Measurements from ENCODE around the gene ANTKMT.

Gene ANTKMT

DNA sequence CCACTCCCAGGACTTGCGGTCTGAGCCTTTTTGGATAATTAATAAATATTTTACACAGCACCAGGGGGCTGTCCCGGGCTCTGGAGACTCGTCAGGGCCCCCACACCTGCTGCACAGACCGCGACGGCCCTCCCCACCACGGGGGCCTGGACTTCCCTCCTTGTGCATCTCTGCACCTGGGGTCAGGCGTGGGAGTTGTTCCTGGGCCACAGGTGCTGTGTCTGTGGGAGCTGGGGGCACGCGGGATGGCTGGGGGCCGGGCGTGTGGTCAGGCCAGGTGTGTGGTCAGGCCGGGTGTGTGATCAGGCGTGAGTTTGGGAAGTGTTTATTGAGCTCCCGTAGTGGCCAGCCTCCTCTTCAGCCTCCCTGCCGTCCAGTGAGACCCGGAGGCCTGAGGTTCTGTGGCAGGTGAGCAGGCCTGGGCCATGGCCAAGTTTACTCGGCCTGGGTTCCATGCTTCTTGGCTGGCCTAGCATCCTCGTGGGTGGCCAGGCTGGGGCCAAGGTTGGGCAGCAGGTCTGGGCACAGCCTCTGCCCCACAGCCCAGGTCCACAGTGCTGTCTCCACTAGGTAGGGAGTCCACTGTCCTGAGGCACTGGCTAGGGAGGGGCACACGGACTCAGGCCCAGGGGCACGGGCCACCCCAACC is 42.6 kb upstream of the ANTKMT start:
- FAIRE-seq (no peak), DNase-seq (ENCODE audit: insufficient read length, low spot score) (no peak)
- no peak for TF ChIP-seq POLR2A (IDR thresholded peaks at IDR 0.05; ENCODE audit: low read depth, low read length)

DNA sequence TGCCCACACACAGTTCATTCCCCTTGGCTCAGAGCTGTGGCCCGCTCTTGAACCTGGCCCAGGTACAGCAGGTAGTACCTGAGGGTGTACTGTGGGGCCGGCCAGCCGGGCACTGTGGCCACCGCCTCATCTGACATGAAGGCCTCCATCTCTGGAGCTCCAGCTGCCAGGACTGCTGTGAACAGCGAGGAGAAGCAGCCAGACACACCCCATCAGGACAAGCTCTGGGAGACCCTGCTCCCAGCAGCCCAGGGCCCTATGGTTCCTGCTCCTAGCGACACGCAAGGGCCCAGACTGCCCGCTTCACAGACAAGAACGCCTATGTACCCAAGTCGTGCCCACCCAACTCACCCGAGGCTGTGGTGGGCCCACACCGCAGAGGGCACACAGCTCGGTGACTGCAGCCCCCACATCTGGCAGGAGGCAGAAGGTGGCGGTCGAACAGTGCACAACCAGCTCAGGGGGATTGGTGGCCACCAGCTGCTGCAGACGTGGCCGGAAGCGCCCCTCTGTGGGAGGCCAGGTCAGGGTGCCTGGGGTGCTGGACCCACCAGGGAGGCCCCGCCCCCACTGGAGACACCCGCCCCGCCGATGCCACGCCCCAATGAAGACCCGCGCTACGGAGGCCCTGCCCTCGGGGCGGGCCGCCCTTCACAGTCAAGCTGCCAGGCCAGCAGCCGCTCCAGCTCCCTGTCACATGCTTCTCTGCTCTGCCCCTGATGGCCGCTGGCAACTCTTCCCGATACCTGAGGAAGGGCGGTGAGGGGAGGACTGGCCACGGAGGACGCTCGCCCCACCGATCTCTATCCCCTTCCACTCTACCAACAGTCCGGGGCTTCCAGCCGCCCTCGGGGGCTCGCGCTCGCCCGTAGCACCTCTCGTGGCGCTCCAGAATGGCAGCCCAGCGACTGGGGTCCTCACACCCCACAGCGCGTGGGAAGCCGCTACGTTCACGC is 41.8 kb upstream of the ANTKMT start:
- peak; percentile 43; the same call in 1 of the 2 replicates for TF ChIP-seq POLR2A (IDR thresholded peaks at IDR 0.05; ENCODE audit: low read depth, low read length)
- FAIRE-seq = no peak
- peak; percentile 61 for DNase-seq (ENCODE audit: insufficient read length, low spot score)

DNA sequence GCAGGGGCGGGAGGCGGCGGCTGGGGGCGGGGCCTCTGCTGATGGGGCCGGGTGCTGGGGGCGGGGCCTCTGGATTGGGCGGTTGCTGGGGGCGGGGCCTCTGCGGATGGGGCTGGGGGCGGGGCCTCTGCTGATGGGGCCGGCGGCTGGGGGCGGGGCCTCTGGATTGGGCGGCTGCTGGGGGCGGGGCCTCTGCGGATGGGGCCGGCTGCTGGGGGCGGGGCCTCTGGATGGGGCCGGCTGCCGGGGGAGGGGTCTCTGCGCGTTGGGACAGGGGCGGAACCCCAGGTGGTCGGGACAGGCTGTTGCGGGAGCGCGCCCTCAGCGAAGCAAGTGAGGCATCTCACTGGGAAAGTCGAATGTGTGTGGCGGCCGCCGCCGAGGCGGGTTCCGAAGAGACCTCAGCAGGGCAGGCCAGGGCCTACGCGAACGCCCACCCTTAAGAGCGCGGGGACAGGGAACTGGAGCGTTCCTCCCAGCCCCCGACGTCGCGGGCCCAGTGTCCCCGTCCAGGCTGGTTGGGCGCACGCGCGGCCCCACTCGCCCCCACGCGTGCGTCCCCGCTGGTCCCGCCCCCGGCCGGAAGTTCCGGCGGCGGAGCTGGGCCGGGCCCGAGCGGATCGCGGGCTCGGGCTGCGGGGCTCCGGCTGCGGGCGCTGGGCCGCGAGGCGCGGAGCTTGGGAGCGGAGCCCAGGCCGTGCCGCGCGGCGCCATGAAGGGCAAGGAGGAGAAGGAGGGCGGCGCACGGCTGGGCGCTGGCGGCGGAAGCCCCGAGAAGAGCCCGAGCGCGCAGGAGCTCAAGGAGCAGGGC is 40.9 kb upstream of the ANTKMT start, which contains the start of gene STUB1:
STUB1 (plus strand) TSS at position 597 of the 811 bp plus-strand sequence; CDS start at position 713, 116 bp downstream.
- TF ChIP-seq POLR2A (IDR thresholded peaks at IDR 0.05; ENCODE audit: low read depth, low read length) = peak; percentile 83
- FAIRE-seq (no peak), DNase-seq (ENCODE audit: insufficient read length, low spot score) (peak; percentile 83)

DNA sequence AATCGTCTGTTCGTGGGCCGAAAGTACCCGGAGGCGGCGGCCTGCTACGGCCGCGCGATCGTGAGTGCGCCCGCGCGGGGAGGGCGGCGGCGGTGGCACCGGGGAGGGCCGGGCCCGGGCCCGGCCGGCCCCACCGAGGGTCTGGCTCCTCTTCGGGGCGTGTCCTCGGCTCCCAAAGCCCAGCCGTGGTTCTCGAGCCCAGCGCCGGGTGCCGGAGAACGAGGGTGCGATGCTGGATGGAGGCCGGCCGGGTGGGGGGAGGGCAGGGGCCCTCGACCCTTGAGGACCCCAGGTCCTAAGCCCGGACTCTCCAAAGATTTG is 40.4 kb upstream of the ANTKMT start:
- TF ChIP-seq POLR2A (IDR thresholded peaks at IDR 0.05; ENCODE audit: low read depth, low read length) = no peak
- DNase-seq (ENCODE audit: insufficient read length, low spot score) = no peak
- FAIRE-seq = no peak

DNA sequence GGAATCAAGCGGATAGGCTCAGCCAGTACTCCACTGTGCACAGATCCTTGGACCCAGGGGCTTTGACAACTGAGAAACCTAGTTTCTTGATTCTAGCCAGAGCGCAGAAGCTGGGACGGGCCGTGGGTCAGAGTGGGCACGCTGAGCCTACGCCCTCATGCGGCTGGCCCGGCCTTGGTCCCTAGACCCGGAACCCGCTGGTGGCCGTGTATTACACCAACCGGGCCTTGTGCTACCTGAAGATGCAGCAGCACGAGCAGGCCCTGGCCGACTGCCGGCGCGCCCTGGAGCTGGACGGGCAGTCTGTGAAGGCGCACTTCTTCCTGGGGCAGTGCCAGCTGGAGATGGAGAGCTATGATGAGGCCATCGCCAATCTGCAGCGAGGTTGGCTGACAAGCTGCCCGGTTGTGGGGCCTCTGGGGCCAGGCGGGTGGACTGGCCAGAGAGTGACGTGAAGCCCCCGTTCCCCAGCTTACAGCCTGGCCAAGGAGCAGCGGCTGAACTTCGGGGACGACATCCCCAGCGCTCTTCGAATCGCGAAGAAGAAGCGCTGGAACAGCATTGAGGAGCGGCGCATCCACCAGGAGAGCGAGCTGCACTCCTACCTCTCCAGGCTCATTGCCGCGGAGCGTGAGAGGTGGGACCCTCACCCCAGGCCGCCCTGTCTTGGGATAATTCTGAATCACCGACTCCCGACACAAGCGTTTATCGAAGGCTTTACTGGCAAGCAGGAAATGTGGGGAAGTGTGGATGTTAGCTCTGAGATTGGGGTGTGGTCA is 39.8 kb upstream of the ANTKMT start:
- 0 out of 2 replicates have a peak, but pooled peaks have one; percentile 3 for TF ChIP-seq POLR2A (IDR thresholded peaks at IDR 0.05; ENCODE audit: low read depth, low read length)
- FAIRE-seq (no peak), DNase-seq (ENCODE audit: insufficient read length, low spot score) (no peak)

DNA sequence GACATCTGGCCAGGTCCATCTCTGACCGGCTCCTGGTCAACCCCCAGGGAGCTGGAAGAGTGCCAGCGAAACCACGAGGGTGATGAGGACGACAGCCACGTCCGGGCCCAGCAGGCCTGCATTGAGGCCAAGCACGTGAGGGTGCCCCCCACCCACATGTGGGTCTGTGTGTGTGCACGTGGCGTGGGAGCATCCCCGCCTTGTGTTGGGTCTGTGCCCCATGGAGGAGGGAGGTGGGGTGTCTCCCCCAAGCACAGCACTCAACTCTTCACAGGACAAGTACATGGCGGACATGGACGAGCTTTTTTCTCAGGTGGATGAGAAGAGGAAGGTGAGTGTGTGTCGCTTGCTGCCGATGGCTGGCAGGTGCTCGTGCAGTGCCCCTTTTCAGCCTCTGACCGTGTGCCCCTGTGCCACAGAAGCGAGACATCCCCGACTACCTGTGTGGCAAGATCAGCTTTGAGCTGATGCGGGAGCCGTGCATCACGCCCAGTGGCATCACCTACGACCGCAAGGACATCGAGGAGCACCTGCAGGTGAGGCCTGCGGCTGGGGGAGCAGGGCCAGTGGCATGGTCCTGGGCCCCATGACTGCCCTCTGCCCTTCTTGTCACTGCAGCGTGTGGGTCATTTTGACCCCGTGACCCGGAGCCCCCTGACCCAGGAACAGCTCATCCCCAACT is 39.1 kb upstream of the ANTKMT start:
- FAIRE-seq (no peak), DNase-seq (ENCODE audit: insufficient read length, low spot score) (no peak)
- TF ChIP-seq POLR2A (IDR thresholded peaks at IDR 0.05; ENCODE audit: low read depth, low read length) = no peak

DNA sequence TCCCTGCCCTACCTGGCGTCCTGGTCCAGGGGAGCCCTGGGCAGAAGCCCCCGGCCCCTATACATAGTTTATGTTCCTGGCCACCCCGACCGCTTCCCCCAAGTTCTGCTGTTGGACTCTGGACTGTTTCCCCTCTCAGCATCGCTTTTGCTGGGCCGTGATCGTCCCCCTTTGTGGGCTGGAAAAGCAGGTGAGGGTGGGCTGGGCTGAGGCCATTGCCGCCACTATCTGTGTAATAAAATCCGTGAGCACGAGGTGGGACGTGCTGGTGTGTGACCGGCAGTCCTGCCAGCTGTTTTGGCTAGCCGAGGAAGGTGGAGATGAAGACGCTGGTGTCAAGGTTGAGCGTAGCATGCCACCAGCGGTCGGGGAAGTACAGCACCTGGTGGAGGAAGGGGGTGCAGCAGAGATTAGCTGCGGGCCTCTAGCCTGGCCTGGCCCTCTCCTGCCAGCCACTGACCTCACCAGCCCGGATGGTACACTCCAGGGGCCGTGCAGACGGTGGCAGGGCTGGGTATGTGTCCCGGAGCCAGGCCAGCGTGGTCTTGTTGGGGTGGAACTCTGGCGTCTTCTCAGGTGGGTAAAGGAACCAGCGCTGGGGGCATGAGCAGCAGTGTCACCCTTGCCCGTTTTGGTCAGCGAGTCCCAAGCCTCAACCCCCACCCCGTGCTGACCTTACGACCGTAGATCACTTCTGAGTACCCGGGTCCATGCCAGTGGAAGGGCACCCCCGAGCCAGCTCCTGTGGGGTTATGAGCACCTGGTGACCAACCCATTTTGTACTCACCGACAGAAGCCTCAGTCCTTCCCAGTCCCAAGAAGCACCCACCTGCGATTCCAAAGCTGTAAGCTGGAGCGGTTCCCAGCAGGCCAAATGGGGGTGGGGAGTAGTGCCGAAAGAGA is 38.2 kb upstream of the ANTKMT start:
- FAIRE-seq (no peak), DNase-seq (ENCODE audit: insufficient read length, low spot score) (no peak)
- no peak for TF ChIP-seq POLR2A (IDR thresholded peaks at IDR 0.05; ENCODE audit: low read depth, low read length)

DNA sequence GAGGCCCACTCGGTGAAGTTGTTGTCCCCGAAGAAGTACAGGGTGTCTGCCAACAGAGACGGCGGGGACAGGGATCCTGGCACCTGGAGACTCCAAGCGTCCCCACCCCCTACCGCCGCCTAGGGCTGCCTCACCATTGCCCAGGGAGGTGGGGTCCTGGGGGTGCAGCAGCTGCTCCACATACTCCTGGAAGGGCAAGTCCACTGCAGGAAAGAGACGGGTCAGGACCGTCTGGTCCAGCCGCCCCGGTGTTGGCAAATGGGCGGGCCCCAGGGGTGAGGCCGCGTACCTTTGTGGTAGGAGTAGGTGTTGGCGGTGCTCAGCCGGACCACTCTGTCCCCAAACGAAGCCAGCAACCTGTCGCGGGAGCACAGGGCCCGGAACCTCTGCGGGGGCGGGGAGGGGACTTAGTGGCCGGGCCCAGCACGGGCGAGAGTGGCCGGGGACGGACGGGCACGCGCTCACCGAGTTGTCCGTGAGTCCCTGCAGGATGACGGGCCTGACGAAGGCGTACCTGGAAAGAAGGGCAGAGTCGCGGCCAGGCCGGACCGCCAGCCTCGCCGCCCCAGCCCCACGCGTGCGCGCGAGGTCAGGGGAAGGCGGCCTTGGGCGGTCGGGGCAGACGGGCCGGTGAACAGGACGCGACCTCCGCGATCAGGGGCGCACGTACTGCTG is 37.4 kb upstream of the ANTKMT start:
- FAIRE-seq (no peak), DNase-seq (ENCODE audit: insufficient read length, low spot score) (no peak)
- no peak for TF ChIP-seq POLR2A (IDR thresholded peaks at IDR 0.05; ENCODE audit: low read depth, low read length)

DNA sequence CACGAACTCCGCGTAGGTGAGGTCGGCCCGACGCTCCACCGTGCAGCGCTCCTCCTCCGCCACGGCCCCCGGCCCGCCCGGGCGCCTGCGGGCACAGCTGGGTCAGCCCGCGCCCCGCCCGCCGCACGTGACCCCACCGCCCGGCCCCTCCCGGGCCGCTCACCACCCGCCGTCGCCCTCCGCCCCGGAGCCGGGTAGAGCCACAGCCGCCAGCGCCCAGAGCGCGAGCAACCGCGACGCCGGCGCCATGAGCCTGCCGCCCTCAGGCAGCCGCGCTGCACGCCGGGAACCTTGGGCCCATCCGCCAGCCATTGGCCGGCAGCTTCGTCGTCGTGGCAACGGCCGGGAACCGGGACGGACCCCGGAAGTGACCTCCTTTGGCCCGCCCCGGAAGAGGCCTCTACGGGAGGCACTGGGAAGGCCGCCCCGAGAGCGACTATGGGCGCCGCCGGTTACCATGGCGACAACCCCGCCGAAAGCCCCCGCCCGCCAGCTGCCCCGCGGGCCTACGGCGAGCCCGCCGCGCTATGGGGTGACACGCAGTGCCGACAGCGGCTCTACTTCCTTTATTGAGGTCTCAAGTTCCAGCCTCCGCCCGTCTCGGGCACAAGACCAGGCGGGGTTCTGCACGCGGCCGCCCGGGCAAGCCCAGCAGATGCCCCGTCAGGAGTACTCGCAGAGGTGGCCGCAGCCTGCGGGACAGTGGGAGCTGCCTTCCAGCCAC is 36.7 kb upstream of the ANTKMT start, which contains the start of gene JMJD8:
JMJD8 (minus strand) TSS at position 264 of the 724 bp plus-strand sequence; CDS start at position 249, 15 bp downstream.
- peak; percentile 62 for TF ChIP-seq POLR2A (IDR thresholded peaks at IDR 0.05; ENCODE audit: low read depth, low read length)
- no peak for DNase-seq (ENCODE audit: insufficient read length, low spot score)
- no peak for FAIRE-seq

DNA sequence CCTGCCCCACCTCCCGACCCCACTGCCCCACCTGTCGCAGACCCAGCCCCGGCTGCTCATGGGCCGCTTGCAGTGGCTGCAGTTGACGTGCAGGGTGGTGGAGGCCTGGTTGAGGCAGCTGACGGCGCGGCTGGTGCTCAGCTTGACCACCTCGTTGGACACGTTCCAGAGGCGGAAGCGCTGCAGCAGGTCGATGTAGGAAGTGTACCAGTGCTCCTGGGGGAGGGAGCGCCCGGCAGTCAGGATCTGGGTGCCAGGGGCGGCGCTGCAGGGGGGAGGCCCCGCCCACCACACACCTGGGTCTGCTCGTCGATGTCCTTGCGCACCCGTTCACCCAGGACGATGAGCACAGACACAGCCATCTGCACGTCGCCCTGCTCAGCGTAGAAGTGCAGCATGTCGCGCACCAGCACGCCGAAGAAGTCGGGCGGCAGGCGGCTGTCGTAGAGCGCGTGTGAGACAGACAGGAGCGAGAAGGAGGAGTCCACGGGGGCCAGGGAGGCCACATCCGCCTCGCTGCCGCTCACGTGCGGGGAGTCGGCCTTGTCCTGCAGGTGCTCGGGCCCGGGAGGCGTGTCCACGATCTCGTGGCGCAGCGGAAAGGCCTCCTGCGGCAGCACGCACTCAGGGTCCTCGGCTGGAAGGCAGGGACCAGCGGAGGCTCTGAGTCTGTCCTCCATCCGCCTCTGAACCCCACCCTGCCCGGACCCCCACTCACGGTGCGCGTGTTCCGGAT is 35.8 kb upstream of the ANTKMT start:
- no peak for FAIRE-seq
- DNase-seq (ENCODE audit: insufficient read length, low spot score) = no peak
- TF ChIP-seq POLR2A (IDR thresholded peaks at IDR 0.05; ENCODE audit: low read depth, low read length) = no peak
